Testis (tissue), 2 donors: ENCODE data around the gene SIGLEC5.

Experiments used
- POLR2A ChIP-seq: fragments of 450-650 bp; IDR thresholded peaks from one replicate; pipeline ENCODE4 v1.6.1; 2017; ENCODE audit warnings: antibody characterized with exemption, mild to moderate bottlenecking, moderate library complexity
- TF ChIP-seq, protein P1 (sequence below), 3 experiments: fragments of 450-650 bp in 2 of 3; fragments of 200-600 bp in 1 of 3; sonication (generic) in 1 of 3; IDR thresholded peaks; one replicate each; pipeline ENCODE4 v1.5.1; 2016 to 2019; ENCODE audit warnings: antibody characterized with exemption in 3 of 3, mild to moderate bottlenecking in 2 of 3, moderate library complexity in 1 of 3

DNA sequence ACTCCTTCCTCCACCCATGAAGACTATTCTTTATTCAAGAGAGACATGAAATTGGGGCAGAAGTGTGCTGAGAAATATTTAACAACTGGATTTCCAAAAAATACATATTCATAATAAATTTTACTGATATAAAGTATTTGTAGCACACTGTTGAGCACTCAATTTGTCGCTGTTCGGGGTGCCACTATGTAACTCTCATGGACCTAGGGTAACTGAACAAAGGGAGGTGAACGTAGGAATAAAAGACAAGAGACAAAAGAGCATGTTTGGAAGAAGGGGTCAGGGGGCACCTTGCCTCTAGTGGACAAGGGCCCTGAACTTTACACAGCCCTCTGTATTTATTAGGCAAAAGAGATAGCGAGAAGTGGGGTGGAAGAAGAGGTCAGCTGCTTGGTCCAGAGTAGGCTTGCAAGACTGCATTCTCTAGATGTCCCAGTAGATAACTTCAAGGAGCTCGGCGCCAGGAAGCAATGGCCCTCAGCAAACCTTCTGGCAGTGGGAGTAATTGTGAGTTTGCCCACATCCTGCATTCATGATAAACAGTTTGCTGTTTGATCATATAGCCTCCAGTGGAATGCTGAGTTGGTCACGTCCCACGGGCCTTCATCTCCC lies 63.6 kb downstream of the SIGLEC5 start:
- TF ChIP-seq POLR2A = no peak
- TF ChIP-seq, protein P1, sequence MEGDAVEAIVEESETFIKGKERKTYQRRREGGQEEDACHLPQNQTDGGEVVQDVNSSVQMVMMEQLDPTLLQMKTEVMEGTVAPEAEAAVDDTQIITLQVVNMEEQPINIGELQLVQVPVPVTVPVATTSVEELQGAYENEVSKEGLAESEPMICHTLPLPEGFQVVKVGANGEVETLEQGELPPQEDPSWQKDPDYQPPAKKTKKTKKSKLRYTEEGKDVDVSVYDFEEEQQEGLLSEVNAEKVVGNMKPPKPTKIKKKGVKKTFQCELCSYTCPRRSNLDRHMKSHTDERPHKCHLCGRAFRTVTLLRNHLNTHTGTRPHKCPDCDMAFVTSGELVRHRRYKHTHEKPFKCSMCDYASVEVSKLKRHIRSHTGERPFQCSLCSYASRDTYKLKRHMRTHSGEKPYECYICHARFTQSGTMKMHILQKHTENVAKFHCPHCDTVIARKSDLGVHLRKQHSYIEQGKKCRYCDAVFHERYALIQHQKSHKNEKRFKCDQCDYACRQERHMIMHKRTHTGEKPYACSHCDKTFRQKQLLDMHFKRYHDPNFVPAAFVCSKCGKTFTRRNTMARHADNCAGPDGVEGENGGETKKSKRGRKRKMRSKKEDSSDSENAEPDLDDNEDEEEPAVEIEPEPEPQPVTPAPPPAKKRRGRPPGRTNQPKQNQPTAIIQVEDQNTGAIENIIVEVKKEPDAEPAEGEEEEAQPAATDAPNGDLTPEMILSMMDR (IDR thresholded peaks at IDR 0.05) = no peak
